ENCODE measurements around the gene RAB13. TPM values are rescaled to one million over a fixed set of nuclear protein-coding genes. Genes with fewer than 3 reads are reported as not detected.

Gene RAB13
- total RNA-seq, 1 donor from 2014 or later, result 27.0 TPM

DNA sequence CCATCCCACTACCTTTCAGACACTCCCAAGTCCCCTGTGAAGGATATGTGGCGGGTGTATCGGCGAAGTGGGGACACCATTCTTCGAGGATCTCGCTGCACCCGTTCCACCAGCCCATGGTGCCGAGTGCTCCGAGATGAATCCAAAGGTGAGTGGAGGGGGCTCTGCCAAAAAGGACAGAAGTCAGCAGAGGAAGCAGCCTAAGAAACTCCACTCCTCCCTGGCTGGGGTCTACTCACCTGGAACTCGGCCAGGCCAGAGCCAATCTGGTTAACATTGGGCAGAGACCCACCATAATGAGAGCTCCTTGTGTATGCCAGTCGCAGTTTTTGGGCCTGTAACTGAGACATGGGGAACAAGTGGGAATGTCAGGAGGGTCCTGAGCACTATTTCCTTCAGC lies 31.3 kb downstream of the RAB13 start:
- DNase-seq, result no peak

- DNase-seq, result no peak
Measured at GRCh38 chr1:153953859-153954365, 32.2 kb downstream of the RAB13 start.

DNA sequence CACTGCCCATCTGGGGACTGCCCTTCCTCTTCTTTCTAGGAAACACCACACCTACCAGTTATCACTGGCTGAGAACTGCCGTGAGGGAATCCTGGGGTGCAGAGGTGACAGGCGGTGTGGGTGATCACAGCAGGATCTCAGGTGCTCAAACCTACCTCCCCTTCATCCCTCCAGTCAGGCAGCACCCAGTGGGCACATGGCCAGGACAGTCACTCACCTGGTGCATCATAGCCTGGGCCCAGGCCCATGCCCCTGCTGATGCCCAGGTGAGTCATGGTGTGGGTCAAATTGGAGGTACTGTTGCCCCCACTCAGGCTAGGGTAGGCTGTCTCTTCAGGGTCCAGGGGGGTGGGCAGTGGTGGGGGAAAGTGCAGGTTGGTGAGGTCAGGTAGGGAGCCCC lies 34.3 kb downstream of the RAB13 start:
- DNase-seq, result no peak

GRCh38 chr1:153951183-153951582 lies 35.0 kb downstream of the RAB13 start:
- no peak for DNase-seq

GRCh38 chr1:153946622-153947241 lies 39.4 kb downstream of the RAB13 start, which contains the start of gene DENND4B:
DENND4B (minus strand) TSS chr1:153946718; CDS start chr1:153944374, 2,344 bp downstream.
- DNase-seq, result peak; percentile 90

DNA sequence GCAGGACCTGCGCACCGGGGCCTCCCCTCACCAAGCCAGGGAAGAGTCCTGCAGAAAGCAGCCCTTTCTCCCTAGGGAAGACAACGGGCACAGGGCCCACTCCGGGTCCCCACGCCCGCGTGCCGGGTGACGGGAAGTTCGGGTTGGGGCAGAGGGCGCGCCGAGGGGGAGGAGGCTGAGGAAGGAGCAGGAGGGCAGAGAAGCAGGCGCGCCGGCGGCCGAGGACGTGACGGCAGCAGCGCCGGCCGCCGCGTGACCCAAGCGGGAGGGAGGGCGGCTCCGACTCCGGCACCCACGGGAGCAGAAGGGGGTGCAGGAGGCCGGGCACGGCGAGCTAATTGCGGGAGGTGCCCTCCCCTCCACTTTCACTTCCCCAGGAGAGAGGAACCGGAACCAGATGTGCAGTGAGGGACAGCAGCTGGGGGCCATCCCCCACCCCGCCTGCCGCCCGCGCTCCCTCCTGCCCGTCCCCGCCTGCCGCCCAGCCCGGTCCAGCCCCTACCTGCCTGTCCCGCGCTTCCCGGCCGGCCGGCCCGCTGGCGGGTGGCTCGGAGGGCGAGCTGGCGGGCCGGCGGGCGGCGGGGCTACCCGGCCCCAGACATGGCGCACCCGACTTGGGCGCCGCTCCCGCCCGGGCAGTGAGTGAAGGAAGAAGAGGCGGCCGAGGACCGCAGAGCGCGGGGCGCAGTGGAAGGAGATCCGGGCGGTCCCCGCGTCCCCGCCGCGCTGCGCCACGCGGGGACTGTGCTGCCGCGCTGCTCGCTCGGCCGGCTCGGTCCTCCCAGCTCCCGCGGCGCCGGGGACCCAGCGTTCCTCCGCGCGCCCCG lies 40.1 kb downstream of the RAB13 start:
- peak; percentile 69 for DNase-seq

GRCh38 chr1:153945131-153945794 lies 40.9 kb downstream of the RAB13 start:
- peak; percentile 61 for DNase-seq

DNA sequence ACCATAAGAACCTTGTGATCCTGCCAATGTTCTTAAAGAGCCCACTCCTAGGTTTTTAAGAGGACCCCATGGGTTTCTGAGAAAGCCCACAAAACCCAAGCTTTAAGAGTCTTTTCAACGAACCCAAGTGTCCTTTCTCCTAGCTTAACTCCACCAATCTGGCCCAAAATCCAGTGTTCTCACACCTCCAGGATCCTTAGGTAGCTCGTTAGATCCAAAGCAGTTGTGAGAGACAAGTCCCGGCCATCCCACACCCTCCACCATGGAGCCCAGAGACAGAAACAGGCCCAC lies 41.4 kb downstream of the RAB13 start:
- DNase-seq, result no peak

GRCh38 chr1:153944005-153944826 lies 41.9 kb downstream of the RAB13 start:
- DNase-seq, result no peak

- no peak for DNase-seq
Measured at GRCh38 chr1:153942766-153943549, 43.2 kb downstream of the RAB13 start.

DNA sequence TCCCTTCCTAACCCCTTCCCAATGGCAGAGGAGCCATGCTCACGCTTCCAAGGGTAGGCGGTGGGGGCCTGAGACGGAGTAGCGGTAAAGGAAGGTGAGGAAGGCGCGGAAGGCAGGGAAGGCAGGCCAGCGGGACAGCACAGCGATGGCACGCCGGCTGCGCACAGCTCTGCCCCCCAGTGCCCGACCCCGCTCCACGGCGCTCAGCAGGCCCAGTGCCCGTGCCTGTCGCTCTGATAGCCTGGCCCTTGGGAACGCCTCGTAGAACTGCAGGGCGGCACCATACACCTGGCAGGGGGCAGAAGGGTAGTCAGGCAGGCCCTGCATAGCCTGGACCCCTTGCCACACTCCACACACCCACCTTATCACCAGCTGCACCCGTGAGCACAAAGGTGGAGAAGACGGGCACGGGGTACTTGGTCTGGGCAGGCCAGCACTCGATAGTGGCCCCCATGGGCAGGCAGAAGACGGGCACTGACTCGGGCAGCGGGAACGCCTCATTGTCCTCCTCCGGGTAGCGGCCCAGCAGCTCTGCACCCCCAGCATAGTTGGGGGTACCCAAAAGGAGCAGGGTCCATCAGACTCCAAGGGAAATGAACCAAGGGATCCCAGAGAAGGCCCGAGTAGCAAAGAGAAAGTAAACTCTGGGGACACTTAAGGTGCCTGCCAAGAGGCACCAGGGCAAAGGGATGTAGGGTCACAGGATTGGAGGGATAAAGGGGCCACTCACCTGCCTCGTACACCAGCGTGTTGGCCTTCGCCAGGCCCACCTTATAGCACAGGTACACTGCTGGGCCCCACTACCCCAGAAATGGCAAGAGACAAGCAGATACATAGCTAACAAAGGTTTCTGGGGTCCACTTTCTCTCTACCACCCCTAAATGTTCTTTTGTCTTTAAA lies 44.1 kb downstream of the RAB13 start:
- no peak for DNase-seq

GRCh38 chr1:153940756-153941155 lies 45.4 kb downstream of the RAB13 start:
- no peak for DNase-seq

DNA sequence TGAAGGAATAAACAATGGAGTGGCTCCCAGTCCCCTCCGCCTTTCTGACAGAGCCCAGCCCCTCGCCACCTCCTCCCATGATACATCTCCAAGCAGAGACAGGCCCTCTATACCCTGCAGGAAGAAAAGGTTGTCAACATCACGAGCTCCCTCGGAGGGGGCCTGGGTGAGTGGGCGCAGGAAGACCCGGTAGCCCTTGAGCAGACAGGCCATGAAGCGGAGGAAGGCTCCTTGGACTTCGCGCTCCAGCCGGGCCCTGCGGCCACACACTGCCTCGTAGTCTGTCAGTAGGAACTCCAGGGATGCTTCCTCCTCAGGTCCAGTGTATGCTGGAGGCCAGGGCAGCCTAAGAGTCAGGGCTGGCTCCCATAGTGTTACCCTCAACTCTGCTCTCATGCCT lies 46.7 kb downstream of the RAB13 start:
- no peak for DNase-seq

- DNase-seq, result no peak
Measured at GRCh38 chr1:153938996-153939395, 47.1 kb downstream of the RAB13 start.

- no peak for DNase-seq
Measured at GRCh38 chr1:153937331-153937730, 48.8 kb downstream of the RAB13 start.

DNA sequence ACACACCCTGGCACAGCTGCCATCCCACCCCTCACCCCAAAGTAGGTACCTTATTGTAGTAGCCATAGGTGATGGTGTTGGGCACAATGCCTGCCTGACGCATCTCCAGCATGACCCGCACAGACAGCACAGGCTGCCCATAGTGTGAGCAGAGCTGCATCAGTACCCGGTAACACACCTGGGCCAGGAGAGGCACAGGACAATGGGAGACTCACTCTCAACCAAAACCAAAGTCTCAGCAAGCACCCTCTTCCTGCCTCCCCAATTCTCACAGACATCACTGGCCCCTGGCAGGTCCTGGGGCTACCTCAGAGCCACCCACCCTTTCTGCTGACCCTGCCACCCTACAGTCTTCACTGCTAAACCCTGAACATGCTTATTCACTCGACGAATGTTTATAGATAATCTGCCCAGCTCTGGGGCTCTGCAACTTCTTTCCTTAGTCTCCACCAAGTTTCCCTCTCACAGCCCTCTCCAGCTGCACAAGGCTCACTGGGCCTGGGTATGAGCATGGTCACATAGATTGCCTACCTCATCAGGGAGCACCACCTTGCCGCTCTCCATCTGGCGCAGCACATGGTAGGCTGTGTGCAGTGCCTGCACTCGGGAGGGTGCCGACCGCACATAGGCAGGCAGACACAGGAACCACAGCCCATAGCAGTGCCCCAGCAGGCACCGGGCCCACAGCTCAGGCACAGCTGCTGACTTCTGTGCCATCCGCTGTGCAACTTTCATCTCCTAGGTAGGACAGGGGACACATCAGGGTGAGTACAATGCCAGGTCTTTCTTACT lies 49.9 kb downstream of the RAB13 start:
- no peak for DNase-seq

GRCh38 chr1:153934746-153935145 lies 51.4 kb downstream of the RAB13 start:
- DNase-seq, result no peak

- no peak for DNase-seq
Measured at GRCh38 chr1:153933955-153934354, 52.2 kb downstream of the RAB13 start.

DNA sequence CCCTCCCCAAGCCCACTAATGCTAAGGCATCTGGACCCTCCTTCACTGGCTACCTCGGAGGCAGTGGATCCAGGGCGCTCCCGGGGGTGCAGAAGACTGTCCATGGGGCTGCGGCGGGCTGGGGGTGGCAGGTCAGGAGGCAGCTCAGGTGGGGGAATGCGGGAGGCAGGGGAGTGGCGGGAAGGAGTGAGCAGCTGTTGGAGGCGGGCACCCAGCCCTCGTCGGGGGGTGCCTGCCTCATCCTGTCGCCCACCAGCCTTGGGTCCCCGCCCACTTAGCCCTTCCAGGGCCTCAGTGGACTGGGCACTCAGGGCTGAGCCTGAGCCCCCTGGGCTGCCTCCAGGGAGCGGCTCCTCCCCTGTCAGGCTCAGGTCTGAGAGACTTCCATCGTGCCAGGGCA lies 52.7 kb downstream of the RAB13 start:
- DNase-seq, result no peak
